ENCODE results near the gene BIRC6. TPM values are rescaled to one million over a fixed set of nuclear protein-coding genes. Genes with fewer than 3 reads are reported as not detected.
"Not testable (repeated sequence)": the region's sequence is repeated elsewhere in the genome, so short reads cannot be mapped to it uniquely, and the experiment has no call there.

BIRC6 gene
- total and polyA plus RNA-seq, 2 of the 8 experiments (the other 6 are each of a cell fraction or from before 2014, with no cell fraction given): 32.5 to 69.5 TPM

DNA sequence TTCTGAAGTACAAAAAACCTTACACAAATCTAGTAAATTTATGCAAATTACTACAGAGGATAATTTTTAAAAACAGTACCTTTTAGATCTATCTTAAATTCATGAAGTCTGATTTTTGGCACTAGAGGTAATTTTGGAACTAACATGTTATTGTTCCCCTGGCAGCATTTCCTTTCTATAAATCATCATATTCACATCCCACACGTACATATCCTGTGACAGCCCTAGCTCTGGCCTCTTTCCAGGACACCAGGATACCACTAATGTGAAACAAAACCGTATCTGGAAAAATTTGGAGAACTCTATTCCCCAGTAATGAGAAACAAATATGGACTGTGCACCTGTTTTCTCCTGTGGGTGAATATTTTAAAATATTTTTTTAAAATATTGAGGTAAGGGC, 14.0 kb upstream of the BIRC6 start:
- H4K91ac ChIP-seq (replicated peaks; ENCODE audit: insufficient read length, low read length): no peak overlapping the region
- no peak overlapping the region for H2BK120ac ChIP-seq (replicated peaks; ENCODE audit: low read depth, low read length)
- H4K8ac ChIP-seq (ENCODE audit: extremely low read depth, insufficient read depth, low read length): no peak overlapping the region
- no peaks in the 10 kb centered on the region for H4K20me1 ChIP-seq (replicated peaks in 1 of 2; ENCODE audit: control insufficient read depth in 1 of 2, insufficient read depth in 2 of 2, low read length in 2 of 2)
- no peaks in the 10 kb centered on the region for H3K36me3 ChIP-seq (ENCODE audit: control insufficient read depth in 2 of 4, insufficient read depth in 4 of 4, low read length in 3 of 4)
- DNase-seq (ENCODE audit: low read depth in 1 of 2, low spot score in 2 of 2) (no peak), FAIRE-seq (no peak)
- no peak overlapping the region for H2AFZ ChIP-seq (ENCODE audit: low read length)
- WGBS, 2 experiments (ENCODE audit: extremely low coverage in 1 of 2, insufficient coverage in 1 of 2, insufficient read length in 1 of 2, insufficient replicate concordance in 2 of 2, low coverage in 1 of 2, low lambda C conversion rate in 2 of 2, missing lambda C conversion rate in 1 of 2): 91% methylated on average over 2 of the region's 2 CpGs; no CpG with 5 or more reads in 1 of the 2 experiments
- no peak for TF ChIP-seq EZH2 (IDR thresholded peaks at IDR 0.05; ENCODE audit: low read depth, low read length, severe bottlenecking)
- H3K4me3 ChIP-seq (ENCODE audit: extremely low read depth in 1 of 4, insufficient read depth in 2 of 4, low read depth in 3 of 4, low read length in 4 of 4): no peak overlapping the region
- no peaks in the 10 kb centered on the region for H3K27me3 ChIP-seq (replicated peaks in 1 of 4; ENCODE audit: control insufficient read depth in 3 of 4, extremely low read depth in 1 of 4, insufficient read depth in 3 of 4, low read length in 3 of 4)
- no peak overlapping the region for H3K56ac ChIP-seq (replicated peaks; ENCODE audit: insufficient read length, low read depth, low read length)
- H2BK12ac ChIP-seq (ENCODE audit: low read depth, low read length): no peak overlapping the region
- H3K79me1 ChIP-seq (ENCODE audit: low read depth, low read length): no peaks in the 10 kb centered on the region
- no peak overlapping the region for H2BK5ac ChIP-seq (ENCODE audit: low read depth, low read length)
- no peak overlapping the region for H2BK20ac ChIP-seq (ENCODE audit: low read length)
- no peak overlapping the region for H3K18ac ChIP-seq (ENCODE audit: extremely low read depth, low read length)
- H3K4me2 ChIP-seq (ENCODE audit: insufficient read depth in 1 of 2, low read depth in 2 of 2, low read length in 2 of 2): no peak overlapping the region
- no peaks in the 10 kb centered on the region for H3K23me2 ChIP-seq (ENCODE audit: low read depth, low read length)
- H3K9ac ChIP-seq (replicated peaks in 1 of 4; ENCODE audit: extremely low read depth in 1 of 4, low read depth in 3 of 4, low read length in 3 of 4): no peak overlapping the region
- ChIA-PET CTCF (ENCODE audit: partially characterized antibody) (interaction anchor here (2.1 kb wide), 1 partner anchor 10 kb away, joined by 7 read pairs; no protein-coding TSS in a partner anchor), POLR2A (ENCODE audit: partially characterized antibody) (no interaction called here)
- no peaks in the 10 kb centered on the region for H3K4me1 ChIP-seq (replicated peaks in 1 of 4; ENCODE audit: control insufficient read depth in 3 of 4, insufficient read depth in 4 of 4, low read length in 3 of 4)
- no peaks in the 10 kb centered on the region for H3K9me3 ChIP-seq (ENCODE audit: insufficient read depth in 2 of 2, low read depth in 1 of 2, low read length in 1 of 2)
- H4K5ac ChIP-seq (ENCODE audit: insufficient read length, low read depth, low read length): no peak overlapping the region
- H3K79me2 ChIP-seq (ENCODE audit: control insufficient read depth in 1 of 2, insufficient read depth in 2 of 2, low read length in 2 of 2): no peaks in the 10 kb centered on the region
- H3K4ac ChIP-seq (replicated peaks; ENCODE audit: insufficient read length, low read depth, low read length): no peak overlapping the region
- H3K23ac ChIP-seq (ENCODE audit: insufficient read length): no peak overlapping the region
- H2BK15ac ChIP-seq (ENCODE audit: low read length): no peak overlapping the region
- H3K27ac ChIP-seq (ENCODE audit: low read depth, low read length): no peak overlapping the region
- no peak overlapping the region for H2AK5ac ChIP-seq (ENCODE audit: low read depth, low read length)
- H3K14ac ChIP-seq (ENCODE audit: insufficient read length): no peak overlapping the region

DNA sequence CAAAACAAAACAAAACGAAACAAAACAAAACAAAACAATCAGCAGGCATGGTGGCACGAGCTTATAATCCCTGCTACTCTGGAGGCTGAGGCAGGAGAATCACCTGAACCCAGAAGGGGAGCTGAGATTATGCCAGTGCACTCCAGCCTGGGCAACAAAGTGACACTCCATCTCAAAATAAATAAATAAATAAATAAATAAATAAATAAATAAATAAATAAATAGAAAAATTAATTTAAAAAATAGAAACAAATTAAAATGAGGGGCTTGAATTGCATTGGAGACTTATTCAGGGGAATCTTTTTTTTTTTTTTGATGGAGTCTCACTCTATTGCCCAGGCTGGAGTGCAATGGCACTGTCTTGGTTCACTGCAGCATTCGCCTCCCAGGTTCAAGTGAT, 6.0 kb upstream of the BIRC6 start:
- H3K14ac ChIP-seq (ENCODE audit: insufficient read length); H2BK5ac ChIP-seq (ENCODE audit: low read depth, low read length); H3K36me3 ChIP-seq (ENCODE audit: control insufficient read depth in 2 of 4, insufficient read depth in 4 of 4, low read length in 3 of 4); H3K23me2 ChIP-seq (ENCODE audit: low read depth, low read length); H2AFZ ChIP-seq (ENCODE audit: low read length); H2BK15ac ChIP-seq (ENCODE audit: low read length); H4K5ac ChIP-seq (ENCODE audit: insufficient read length, low read depth, low read length); H3K79me1 ChIP-seq (ENCODE audit: low read depth, low read length); CTCF ChIA-PET (ENCODE audit: partially characterized antibody); H4K8ac ChIP-seq (ENCODE audit: extremely low read depth, insufficient read depth, low read length); POLR2A ChIA-PET (ENCODE audit: partially characterized antibody); H3K18ac ChIP-seq (ENCODE audit: extremely low read depth, low read length); H2AK5ac ChIP-seq (ENCODE audit: low read depth, low read length); H3K4me2 ChIP-seq (ENCODE audit: insufficient read depth in 1 of 2, low read depth in 2 of 2, low read length in 2 of 2); H2BK120ac ChIP-seq (replicated peaks; ENCODE audit: low read depth, low read length); DNase-seq (ENCODE audit: low read depth in 1 of 2, low spot score in 2 of 2); FAIRE-seq; H3K27me3 ChIP-seq (replicated peaks in 1 of 4; ENCODE audit: control insufficient read depth in 3 of 4, extremely low read depth in 1 of 4, insufficient read depth in 3 of 4, low read length in 3 of 4); H4K20me1 ChIP-seq (replicated peaks in 1 of 2; ENCODE audit: control insufficient read depth in 1 of 2, insufficient read depth in 2 of 2, low read length in 2 of 2); H2BK12ac ChIP-seq (ENCODE audit: low read depth, low read length); H3K79me2 ChIP-seq (ENCODE audit: control insufficient read depth in 1 of 2, insufficient read depth in 2 of 2, low read length in 2 of 2); H3K23ac ChIP-seq (ENCODE audit: insufficient read length); H3K9ac ChIP-seq (replicated peaks in 1 of 4; ENCODE audit: extremely low read depth in 1 of 4, low read depth in 3 of 4, low read length in 3 of 4); H3K9me3 ChIP-seq (ENCODE audit: insufficient read depth in 2 of 2, low read depth in 1 of 2, low read length in 1 of 2); H2BK20ac ChIP-seq (ENCODE audit: low read length); H3K4ac ChIP-seq (replicated peaks; ENCODE audit: insufficient read length, low read depth, low read length); H3K27ac ChIP-seq (ENCODE audit: low read depth, low read length); H4K91ac ChIP-seq (replicated peaks; ENCODE audit: insufficient read length, low read length); H3K56ac ChIP-seq (replicated peaks; ENCODE audit: insufficient read length, low read depth, low read length); H3K4me1 ChIP-seq (replicated peaks in 1 of 4; ENCODE audit: control insufficient read depth in 3 of 4, insufficient read depth in 4 of 4, low read length in 3 of 4); H3K4me3 ChIP-seq (ENCODE audit: extremely low read depth in 1 of 4, insufficient read depth in 2 of 4, low read depth in 3 of 4, low read length in 4 of 4): not testable (repeated sequence)
- 89% methylated on average over 3 of the region's 3 CpGs; no CpG with 5 or more reads in 1 of the 2 experiments for WGBS, 2 experiments (ENCODE audit: extremely low coverage in 1 of 2, insufficient coverage in 1 of 2, insufficient read length in 1 of 2, insufficient replicate concordance in 2 of 2, low coverage in 1 of 2, low lambda C conversion rate in 2 of 2, missing lambda C conversion rate in 1 of 2)

Measured in H1 (cell line).